GM21515 (cell line): Measurements from ENCODE around the gene MCF2L.

Experiments
- ATAC-seq: cut with Tn5 transposase; IDR thresholded peaks from one replicate; pipeline ENCODE4 v1.9.1; 2021; ENCODE audit not compliant: unreplicated experiment

MCF2L gene

GRCh38 chr13:112995395-112996191, 26.6 kb downstream of the MCF2L start:
- no peak for ATAC-seq

GRCh38 chr13:112996671-112997091, 27.7 kb downstream of the MCF2L start:
- no peak for ATAC-seq

GRCh38 chr13:112997188-112998130, 28.4 kb downstream of the MCF2L start:
- ATAC-seq = no peak

- ATAC-seq = no peak
Measured at GRCh38 chr13:112998521-112999280, 29.7 kb downstream of the MCF2L start.

GRCh38 chr13:112999414-113000177, 30.6 kb downstream of the MCF2L start:
- ATAC-seq = no peak

GRCh38 chr13:113000575-113000974, 31.6 kb downstream of the MCF2L start:
- ATAC-seq = no peak

GRCh38 chr13:113001241-113002140, 32.5 kb downstream of the MCF2L start:
- no peak for ATAC-seq

- no peak for ATAC-seq
Measured at GRCh38 chr13:113002206-113002912, 33.3 kb downstream of the MCF2L start.

GRCh38 chr13:113002913-113003290, 33.9 kb downstream of the MCF2L start:
- no peak for ATAC-seq

GRCh38 chr13:113004126-113004525, 35.1 kb downstream of the MCF2L start:
- no peak for ATAC-seq

GRCh38 chr13:113005076-113005865, 36.3 kb downstream of the MCF2L start:
- ATAC-seq = no peak

GRCh38 chr13:113005997-113006396, 37.0 kb downstream of the MCF2L start:
- no peak for ATAC-seq

GRCh38 chr13:113006660-113007059, 37.6 kb downstream of the MCF2L start:
- ATAC-seq = no peak

- ATAC-seq = no peak
Measured at GRCh38 chr13:113008851-113009250, 39.8 kb downstream of the MCF2L start.

- ATAC-seq = no peak
Measured at GRCh38 chr13:113009743-113010509, 40.9 kb downstream of the MCF2L start.

GRCh38 chr13:113010510-113010865, 41.5 kb downstream of the MCF2L start:
- no peak for ATAC-seq

GRCh38 chr13:113013303-113013702, 44.3 kb downstream of the MCF2L start:
- ATAC-seq = no peak
